RPMI8226 (cell line): Measurements from ENCODE around the gene CGB1.
"Not testable (repeated sequence)": the region's sequence is repeated elsewhere in the genome, so short reads cannot be mapped to it uniquely, and the experiment has no call there.

ENCODE experiments used
- DNase-seq: peaks from one replicate; pipeline ENCODE4 v3.0.0-alpha.2; 2015

Gene CGB1

DNA sequence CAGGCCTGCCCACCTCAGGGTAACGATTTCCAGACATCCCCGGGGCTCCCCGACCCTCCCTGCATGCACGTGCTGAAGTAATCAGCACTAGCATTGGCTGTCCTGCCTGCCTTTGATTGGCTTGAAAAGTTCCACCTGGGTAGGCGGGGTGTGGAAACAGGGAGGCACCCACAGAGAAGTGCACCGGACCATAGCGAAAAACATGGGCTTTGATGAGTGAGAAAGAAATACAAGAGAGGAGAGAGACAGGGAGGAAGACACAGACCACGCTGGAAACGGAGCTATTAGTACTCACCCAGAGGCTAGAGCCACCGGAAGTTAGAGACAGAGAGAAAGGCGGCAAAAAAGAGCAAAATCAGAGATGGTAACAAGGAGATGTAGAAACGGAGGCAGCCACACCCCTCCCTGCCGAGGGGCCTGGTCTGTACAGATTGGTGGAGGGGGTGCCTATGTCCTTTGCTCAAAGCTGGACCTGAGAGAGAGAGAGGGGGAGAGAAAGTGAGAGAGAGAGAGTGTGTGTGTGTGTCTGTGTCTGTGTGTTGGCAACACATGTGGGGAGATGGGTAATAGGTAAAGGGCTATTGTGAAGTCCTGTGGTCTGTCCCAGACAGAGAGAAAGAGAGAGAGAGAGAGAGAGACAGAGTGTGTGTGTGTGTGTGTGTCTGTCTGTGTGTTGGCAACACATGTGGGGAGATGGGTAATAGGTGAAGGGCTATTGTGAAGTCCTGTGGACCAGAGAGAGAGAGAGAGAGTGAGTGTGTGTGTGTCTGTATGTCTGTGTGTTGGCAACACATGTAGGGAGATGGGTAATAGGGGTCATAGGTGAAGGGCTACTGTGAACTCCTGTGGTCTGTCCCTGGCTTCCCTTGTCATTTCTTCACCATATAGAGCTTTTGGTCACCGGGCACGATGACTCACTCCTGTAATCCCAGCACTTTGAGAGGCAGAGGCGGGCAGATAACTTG lies 15.5 kb downstream of the CGB1 start:
- DNase-seq: no peak

DNA sequence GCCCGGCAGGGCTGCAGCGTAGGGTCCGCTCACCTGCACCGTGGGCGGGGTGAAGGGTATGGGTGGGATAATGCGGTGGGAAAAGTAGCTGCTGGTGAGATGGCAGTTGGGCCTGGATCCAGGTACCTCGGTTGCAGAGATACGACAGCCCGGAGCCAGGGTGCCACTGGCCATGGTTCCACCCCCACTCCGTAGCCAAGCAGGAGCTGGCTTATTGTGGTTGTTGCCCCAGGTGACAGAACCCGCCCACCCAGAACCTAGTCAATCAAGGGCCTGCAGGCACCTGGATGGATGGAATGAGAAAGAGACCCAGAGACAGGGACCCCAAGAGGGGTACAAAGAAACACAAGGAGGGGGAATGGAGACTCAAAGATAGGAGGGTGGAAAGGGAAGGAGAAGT lies 16.4 kb downstream of the CGB1 start:
- DNase-seq: no peak

- peak; percentile 75 for DNase-seq
These were observed 17.3 kb downstream of the CGB1 start for GRCh38 chr19:49019242-49019932.

DNA sequence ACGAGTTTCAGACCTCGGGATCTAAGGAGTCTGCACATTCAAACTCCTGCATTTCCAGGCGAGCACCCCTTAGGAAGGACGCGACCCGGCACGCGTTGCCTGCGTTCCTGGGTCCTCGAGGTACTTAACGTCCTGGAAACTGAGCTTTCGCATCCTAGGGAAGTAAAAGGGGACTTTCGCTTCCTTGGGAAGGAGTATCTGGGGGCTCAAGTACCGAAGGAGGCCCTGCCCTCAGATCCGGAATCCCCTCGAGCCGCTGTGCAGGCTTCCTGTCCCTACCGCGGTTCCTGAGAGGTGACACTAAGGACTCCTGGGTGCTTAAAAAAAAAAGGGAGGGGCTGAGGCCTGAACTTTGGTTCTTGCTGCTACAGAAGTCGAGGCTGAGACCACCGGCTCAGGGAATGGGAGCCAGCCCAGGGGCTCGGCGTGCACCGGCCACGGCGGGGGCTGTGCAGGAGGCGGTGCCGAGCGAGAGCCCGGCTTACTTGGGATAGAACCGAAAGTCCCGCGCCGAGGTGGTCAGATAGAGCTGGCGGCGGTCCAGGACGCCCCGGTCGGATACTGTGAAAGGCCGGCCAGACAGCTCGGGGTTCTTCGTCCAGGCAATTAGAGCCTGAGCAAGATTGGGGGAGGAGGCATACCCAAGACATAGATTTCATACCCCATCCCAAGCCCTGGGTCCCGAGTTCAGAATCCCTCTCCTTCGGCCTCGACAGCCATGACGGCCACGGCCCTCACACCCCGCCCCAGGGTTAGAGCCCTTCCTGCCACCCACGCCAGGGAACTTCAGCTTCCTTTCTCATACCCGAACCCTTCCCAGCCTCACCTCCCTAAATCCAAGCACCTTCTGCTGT lies 18.1 kb downstream of the CGB1 start:
- not testable (repeated sequence) for DNase-seq

DNA sequence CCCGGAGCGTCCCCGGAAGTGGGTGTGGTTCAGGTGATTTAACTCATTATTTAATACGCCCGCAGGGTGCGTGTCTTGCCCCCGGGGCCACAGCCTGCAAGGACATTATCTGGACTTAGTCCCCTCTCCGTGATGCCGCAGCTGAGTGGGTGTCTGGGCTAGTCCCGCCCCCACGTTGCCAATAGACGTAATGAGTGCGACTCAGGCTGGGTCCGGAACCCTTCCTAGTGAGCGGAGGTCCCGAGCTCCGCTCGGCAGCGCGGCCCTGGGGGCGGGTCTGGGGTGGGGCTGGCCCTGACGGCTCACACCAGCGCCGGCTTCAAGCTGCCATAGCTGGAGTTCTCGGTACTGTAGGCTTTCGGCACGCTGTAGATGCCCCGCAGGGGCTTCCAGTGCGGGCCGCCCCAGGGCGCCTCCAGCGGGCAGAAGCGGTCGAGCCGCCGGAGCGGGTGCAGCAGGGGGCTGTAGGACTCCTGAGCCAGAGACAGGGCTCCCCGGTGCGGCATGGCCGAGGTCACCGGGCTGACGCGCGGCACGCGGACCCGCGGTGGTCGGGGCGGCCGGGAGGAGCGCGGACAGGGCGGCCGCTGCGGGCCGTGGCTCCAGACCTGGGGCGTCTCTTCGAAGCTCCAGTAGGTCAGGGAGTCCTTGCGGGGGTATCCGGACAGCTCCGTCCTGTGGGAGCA lies 18.9 kb downstream of the CGB1 start:
- DNase-seq: peak; percentile 54

DNA sequence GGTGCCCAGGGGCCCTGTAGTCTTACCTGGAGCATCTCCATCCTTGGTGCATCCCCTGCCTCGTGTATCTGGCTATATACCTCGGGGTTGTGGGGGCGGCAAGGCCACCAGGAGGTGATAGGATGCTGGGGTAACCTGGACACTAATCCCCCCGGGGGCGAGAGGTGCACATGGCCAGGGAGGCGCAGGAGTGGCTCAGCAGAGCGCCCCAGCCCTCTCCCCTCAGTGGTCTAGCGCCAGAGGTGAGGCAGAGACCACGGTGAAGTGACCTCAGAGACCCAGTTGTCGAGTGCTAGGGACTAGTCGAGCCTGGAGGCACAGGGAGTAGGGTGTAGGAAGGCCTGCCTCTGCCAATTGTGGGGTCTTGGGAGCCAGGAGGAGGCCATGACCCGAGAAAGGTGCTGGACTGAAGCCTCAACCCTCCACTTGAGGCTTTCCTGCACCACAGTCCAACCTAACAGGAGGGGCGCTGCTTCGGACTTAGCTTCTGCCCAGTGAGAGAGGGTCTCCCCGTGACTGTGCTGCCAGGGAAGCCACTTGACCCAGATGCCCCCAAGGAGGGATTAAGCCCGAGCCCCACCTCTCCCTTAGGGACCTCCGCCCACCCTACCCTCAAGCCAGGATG lies 19.5 kb downstream of the CGB1 start, which contains the start of gene LHB:
Gene LHB (minus strand): TSS at position 51 of the 625 bp plus-strand sequence. CDS start 10 bp downstream, at position 41.
- DNase-seq: no peak

DNA sequence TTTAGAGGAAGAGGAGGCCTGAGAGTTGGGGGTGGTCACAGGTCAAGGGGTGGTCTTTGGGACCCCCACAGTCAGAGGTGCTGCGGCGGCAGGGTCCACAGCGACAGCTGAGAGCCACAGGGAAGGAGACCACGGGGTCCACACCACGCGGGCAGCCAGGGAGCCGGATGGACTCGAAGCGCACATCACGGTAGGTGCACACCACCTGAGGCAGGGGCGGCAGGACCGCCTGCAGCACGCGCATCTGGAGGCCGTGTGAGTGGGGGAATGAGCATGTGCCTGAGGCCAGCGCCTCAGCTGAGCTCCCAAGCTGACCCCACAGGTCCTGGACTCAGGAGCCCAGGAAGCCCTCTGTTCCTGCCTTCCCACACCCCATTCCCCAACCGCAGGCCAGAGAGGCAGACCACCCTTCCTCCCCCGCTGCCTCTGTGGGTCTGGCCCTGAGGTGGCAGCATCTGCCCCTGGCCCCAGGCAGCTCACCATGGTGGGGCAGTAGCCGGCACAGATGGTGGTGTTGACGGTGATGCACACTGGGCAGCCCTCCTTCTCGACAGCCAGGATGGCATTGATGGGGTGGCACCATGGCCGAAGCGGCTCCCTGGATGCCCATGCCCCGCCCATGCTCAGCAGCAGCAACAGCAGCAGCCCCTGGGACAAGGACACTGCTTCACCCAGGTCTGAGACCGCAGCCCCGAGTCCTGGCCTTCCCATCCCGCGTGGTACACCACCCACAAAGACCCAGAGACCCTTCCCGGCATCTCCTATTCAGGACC lies 20.4 kb downstream of the CGB1 start:
- DNase-seq: no peak

- no peak for DNase-seq
These were observed 21.8 kb downstream of the CGB1 start for GRCh38 chr19:49014870-49015255.

DNA sequence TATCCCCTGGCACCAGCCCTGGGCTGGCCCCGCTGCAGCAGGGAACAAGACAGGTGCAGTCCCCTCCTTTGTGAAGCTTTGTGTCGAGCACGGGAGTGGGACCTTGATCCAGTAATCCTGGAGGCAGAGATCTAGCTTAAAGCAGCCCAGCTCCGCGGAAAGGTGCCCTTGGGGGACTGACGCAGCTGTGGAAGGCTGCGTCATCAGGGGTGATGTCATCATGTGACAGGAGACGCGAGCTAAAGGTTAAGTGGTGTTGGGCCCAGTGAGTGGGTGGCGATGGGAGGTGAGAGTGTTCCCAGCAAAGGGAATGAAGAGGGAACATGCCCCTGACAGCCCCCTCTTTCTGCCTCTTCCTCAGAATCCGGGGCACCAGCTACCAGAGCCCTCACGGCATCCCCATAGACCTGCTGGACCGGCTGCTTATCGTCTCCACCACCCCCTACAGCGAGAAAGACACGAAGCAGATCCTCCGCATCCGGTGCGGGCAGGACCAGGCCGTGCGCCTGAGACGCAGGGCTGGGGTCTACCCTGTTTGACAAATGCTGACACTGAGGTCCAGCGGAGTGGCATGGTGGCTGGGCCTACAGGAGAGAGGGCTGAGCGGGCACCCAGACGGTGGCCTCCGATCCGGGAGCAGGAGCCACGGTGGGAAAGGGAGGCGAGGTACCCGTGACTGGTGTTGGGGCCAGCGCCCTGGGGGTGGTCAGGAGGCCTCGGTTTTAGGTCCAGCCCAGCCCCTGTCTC lies 22.4 kb downstream of the CGB1 start:
- DNase-seq: no peak

- DNase-seq: no peak
These were observed 25.5 kb downstream of the CGB1 start for GRCh38 chr19:49011194-49011593.

GRCh38 chr19:49010453-49010852 lies 26.2 kb downstream of the CGB1 start:
- DNase-seq: no peak

DNA sequence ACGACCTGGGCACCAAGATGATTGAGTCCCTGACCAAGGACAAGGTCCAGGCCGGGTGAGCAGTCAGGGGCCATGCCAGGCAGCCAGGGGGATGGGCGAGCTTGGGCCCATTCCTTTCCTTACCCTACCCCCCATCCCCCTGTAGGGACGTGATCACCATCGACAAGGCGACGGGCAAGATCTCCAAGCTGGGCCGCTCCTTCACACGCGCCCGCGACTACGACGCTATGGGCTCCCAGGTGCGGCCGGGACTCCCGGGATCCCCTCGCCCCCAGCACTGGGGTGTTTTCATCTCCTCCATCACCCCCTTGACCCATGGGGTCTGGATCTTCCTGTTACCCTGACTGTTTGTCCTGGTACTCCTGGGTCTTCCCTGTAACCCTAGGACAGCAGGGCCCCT lies 26.9 kb downstream of the CGB1 start:
- no peak for DNase-seq

- DNase-seq: no peak
These were observed 29.8 kb downstream of the CGB1 start for GRCh38 chr19:49006905-49007304.

- DNase-seq: no peak
These were observed 31.6 kb downstream of the CGB1 start for GRCh38 chr19:49004964-49005614.

DNA sequence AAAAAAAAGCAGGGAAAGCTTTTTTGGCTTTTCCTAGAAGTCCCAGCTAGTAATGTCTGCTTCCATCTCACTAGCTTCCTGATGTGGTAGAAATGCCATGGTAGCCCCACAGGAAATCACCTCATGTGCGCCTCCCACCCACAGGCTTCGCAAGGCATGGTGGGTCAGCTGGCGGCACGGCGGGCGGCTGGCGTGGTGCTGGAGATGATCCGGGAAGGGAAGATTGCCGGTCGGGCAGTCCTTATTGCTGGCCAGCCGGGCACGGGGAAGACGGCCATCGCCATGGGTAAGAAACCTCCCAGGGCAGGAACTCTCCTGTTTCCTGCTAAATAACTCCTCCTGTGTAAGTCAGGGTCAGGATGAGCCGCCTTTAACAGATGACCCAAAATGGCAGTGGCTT lies 32.6 kb downstream of the CGB1 start:
- DNase-seq: no peak

DNA sequence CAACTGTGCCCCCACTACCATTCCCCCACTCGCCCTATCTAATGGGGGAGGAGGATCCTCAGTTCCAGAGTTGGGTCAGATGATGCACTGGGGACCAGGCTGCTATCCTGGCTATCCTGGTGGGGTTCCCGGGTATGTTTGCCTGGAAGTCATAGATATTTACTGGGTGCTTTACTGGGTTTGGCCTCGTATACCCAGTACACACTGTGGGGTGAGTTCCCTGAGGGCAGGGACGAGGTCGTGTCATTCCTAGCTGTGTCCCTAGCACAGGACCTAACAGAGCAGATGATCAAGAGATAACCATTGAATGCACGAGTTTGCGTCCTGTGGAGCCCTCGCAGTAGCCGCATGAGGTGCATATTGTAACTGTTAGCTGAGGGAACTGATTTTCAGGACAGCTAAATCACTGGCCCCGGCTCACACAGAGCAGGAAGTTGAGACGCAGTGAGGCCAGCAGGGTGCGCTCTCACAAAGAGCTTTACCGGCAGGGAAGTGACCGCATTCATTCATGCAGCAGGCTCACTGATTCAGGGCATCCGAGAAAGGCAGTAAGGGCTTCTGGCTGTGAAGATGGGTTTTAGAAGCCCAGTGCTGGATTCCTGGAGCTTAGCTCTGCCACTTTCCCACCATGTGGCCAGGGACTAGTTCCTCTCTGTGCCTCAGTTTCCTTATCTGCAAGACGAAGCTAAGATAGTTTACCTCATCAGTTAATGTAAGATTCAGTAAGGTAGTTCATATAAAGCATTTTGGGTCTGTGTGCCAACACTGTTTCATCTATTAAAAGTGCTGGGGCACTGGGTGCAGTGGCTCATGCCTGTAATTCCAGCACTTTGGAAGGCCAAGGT lies 37.0 kb downstream of the CGB1 start:
- peak; percentile 37 for DNase-seq

GRCh38 chr19:48997972-48998371 lies 38.7 kb downstream of the CGB1 start:
- DNase-seq: peak; percentile 46

DNA sequence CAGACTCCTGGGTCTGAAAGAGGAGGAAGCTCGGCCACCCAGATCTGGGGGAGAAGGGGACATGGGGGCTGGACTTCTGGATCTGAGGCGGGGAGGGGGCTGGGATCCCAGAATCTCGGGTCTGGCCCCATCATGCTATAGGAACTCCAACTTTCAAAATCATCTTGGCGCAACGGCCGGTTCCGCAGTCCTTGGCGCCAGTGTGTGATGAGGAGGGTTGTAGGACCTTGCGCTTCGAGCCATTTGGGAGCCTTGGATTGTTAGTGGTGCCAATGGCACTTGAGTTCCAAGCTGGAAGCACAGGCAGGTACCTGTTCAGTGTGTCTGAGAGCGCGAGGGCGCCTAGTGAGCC lies 42.7 kb downstream of the CGB1 start:
- no peak for DNase-seq
